Activated naive CD8-positive, alpha-beta T cell treated with anti-CD3 and anti-CD28 coated beads for 36 hours (primary cell): ENCODE data around the gene HDAC4. TPM values are rescaled to one million over a fixed set of nuclear protein-coding genes. Genes with fewer than 3 reads are reported as not detected.
"Not testable (repeated sequence)": the region's sequence is repeated elsewhere in the genome, so short reads cannot be mapped to it uniquely, and the experiment has no call there.

Experiments
- DNase-seq: peaks from one replicate; pipeline ENCODE4 v3.0.0; 2021
- H3K27ac Mint-ChIP-seq: one replicate; pipeline ENCODE4 v1.8.0; 2022; ENCODE audit warnings: mild to moderate bottlenecking, moderate library complexity, mixed read lengths
- H3K27me3 Mint-ChIP-seq: one replicate; pipeline ENCODE4 v1.8.0; 2022; ENCODE audit warnings: mild to moderate bottlenecking, mixed read lengths
- H3K36me3 Mint-ChIP-seq: one replicate; pipeline ENCODE4 v1.8.0; 2021; ENCODE audit warnings: mild to moderate bottlenecking, mixed read lengths
- H3K4me1 Mint-ChIP-seq: one replicate; pipeline ENCODE4 v1.8.0; 2021; ENCODE audit warnings: mixed read lengths
- H3K4me3 Mint-ChIP-seq: one replicate; pipeline ENCODE4 v1.8.0; 2022; ENCODE audit warnings: mild to moderate bottlenecking, moderate library complexity, mixed read lengths
- H3K9me3 Mint-ChIP-seq: one replicate; pipeline ENCODE4 v1.8.0; 2022; ENCODE audit warnings: mixed read lengths
- total RNA-seq, 2 experiments: library from RNA; stranded (reverse); gene quantifications; one replicate each; pipeline ENCODE4 v1.2.3, GENCODE V29; 2021

HDAC4 gene
- 10 to 100 TPM; 19.1 to 20.2 TPM for total RNA-seq

DNA sequence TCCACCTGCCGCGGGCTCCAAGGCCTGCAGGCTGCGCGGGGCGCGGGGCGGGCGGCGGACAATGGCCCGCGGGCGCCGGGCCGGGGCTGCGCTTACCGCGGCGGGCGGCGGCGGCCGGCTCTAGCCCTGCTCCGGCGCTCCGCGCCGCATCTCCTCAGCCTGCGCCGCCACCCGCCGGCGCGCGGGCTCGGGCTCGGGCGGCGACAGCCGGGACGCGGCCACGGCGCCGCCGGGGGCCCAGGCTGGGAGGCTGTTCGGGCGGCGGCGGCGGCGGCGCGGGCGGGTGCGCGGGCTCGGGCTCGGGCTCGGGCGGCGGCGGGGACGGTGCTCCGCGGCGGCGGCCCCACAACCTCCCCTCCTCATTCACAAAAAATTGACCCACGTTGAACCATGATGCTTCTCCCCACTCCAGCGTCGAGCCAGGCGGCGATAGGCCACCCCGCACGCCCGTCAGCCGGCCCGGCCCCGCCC is at the start of gene HDAC4:
Gene HDAC4, minus strand, starts transcription at position 425 of the 471 bp plus-strand sequence. CDS start 48,321 bp downstream, outside the sequence.
- peaks cover 14% of the 10 kb centered on the region for H3K36me3 Mint-ChIP-seq
- peak within 1 kb of the TSS; percentile 89 for H3K4me3 Mint-ChIP-seq
- no peak for DNase-seq
- peak within 1 kb of the TSS; percentile 98 for H3K27ac Mint-ChIP-seq
- peaks cover 40% of the 10 kb centered on the region for H3K4me1 Mint-ChIP-seq
- H3K27me3 Mint-ChIP-seq = peaks cover 6% of the 10 kb centered on the region
- no peaks in the 10 kb centered on the region for H3K9me3 Mint-ChIP-seq

DNA sequence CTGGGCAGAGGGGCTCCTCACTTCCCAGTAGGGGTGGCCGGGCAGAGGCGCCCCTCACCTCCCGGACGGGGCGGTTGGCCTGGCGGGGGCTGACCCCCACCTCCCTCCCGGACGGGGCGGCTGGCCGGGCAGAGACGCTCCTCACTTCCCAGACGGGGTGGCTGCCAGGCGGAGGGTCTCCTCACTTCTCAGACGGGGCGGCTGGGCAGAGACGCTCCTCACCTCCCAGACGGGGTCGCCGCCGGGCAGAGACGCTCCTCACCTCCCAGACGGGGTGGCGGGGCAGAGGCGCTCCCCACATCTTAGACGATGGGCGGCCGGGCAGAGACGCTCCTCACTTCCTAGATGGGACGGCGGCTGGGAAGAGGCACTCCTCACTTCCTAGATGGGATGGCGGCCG is 48.6 kb upstream of the HDAC4 start:
- not testable (repeated sequence) for DNase-seq, H3K4me1 Mint-ChIP-seq, H3K27ac Mint-ChIP-seq, H3K4me3 Mint-ChIP-seq, H3K36me3 Mint-ChIP-seq, H3K27me3 Mint-ChIP-seq
- peaks cover 15% of the 10 kb centered on the region for H3K9me3 Mint-ChIP-seq

DNA sequence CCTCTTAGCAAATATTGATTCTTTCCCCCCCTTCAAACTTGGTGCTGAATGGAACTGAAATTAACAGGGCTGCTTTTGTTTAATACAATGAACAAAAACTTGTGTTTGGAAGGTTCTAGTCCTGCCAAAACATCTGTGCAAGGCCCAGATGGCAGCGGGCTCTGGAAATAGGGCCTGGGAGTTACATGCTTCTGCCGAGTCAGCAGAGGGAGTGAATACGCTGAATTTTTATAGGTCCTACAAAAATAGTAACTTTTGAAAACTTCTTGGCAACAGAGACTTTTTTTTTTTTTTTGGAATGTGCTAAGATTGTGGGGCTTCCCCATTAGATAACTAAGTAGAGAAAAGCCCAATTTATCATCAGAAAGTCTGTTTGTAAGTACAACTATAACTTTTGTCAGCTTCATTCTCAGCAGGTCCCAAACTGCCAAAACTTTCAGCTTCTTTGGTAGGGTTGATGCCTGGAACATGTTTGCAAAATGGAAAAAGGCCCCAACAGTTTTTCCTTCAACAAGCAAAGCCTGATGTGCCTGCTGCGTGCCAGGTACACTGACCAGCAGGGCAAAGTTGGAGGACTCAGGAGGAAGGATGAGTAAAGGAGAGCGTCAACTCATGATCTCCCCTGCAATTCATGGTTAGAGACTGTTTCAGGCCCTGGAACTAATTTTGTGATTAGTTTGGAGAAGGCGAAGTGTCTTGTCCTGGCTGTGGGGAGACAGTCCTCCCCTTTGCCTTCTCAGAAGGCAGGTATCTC is 45.1 kb upstream of the HDAC4 start:
- DNase-seq = no peak
- H3K9me3 Mint-ChIP-seq = peaks cover 2% of the 10 kb centered on the region
- H3K4me1 Mint-ChIP-seq = peaks cover 9% of the 10 kb centered on the region
- H3K27me3 Mint-ChIP-seq = peaks cover 23% of the 10 kb centered on the region
- H3K36me3 Mint-ChIP-seq = no peaks in the 10 kb centered on the region
- H3K4me3 Mint-ChIP-seq = no peak overlapping the region
- no peak overlapping the region for H3K27ac Mint-ChIP-seq

DNA sequence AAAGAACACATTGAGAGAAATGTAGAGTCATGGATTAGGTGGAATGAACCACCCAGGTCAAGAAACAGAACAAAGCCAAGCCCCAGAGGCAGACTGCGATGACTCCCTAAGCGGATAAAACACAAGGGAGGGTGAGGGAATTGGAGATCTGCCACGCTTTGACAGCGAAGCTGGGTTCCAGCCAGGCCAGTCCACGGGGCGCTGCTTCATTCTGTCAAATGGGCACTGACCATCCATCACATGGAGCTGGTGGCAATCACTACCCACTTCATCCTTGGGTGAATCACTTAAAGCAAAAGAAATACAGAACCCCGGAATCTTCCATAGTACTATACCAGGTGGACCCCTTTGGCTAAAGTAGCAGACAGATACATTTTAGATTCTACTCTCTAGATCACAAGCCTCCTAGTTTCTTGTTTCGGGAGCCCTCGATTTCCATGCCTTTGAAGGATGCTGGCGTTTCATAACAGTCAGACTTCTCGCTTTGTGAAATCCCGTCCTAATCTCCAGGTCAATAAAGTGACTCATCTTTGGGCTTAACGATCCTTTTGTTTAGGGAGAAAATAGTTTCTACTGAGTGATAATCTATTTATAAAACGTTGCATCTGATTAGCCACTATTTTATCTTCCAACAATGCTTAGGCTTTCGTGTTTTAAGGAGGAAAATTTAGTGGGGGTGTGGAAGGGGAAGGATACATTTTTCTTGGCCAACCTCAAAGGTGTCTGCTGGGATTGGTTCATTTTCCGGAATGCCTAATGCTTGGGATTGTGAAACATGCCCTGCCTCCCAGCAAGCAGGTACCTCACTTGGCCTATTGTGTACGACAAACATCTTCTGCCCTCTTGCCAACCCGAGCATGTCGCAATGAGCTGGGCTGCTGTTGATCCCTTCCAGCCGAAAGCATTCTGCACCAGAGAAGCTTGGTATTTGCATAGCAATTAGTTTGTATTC is 44.1 kb upstream of the HDAC4 start:
- no peak for DNase-seq

DNA sequence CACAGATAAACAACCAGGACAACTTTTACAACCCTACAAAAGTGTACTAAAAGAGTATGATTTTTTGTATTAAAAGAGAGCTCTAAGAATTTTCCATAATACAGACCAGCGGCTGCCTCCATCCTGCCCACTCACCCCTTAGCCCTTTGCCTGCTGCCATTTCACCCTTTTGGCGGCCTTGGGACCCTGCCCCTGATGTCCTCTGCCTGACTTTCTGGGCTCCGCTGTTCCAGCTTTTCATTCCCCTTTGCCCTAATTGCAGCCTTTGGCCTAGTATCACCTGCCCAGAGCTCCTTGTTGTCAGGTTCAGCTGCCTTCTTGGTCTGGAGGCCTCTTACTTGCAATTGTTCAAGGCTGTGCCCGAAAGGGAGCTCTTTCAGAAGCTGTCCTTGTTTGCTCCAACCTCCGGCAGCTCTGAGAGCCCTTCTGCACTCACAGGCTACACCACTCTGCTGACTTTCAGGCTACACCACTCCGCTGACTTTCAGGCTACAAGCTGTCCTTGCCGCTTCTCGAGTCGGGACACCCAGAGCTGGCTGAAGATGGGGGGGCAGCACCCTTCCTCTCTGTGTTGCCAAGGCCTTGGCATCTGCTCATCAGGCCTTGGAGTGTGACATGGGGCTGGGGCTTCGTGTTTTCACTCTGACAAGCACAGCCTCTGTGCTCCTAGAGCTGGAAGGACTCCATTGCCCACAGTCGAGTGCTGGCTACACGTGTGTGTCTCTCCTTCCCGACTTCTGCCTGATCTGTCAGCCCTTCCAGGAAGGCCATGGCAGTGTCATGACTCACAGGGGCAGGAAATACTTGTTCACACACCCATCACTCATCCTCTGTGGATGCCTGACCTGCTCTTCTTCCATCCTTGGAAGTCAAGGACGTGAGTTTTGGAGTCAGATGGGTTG is 43.1 kb upstream of the HDAC4 start:
- Mint-ChIP-seq H3K4me1 (peaks cover 16% of the 10 kb centered on the region), H3K36me3 (no peaks in the 10 kb centered on the region), H3K4me3 (no peak overlapping the region), H3K9me3 (no peaks in the 10 kb centered on the region), H3K27ac (no peak overlapping the region), H3K27me3 (peaks cover 41% of the 10 kb centered on the region)
- DNase-seq = no peak

More for the DNA sequence above, 44.1 kb upstream of the HDAC4 start:
- no peak overlapping the region for H3K27ac Mint-ChIP-seq
- H3K36me3 Mint-ChIP-seq = no peaks in the 10 kb centered on the region
- H3K4me1 Mint-ChIP-seq = peaks cover 16% of the 10 kb centered on the region
- H3K27me3 Mint-ChIP-seq = peaks cover 32% of the 10 kb centered on the region
- no peak overlapping the region for H3K4me3 Mint-ChIP-seq
- H3K9me3 Mint-ChIP-seq = no peaks in the 10 kb centered on the region

DNA sequence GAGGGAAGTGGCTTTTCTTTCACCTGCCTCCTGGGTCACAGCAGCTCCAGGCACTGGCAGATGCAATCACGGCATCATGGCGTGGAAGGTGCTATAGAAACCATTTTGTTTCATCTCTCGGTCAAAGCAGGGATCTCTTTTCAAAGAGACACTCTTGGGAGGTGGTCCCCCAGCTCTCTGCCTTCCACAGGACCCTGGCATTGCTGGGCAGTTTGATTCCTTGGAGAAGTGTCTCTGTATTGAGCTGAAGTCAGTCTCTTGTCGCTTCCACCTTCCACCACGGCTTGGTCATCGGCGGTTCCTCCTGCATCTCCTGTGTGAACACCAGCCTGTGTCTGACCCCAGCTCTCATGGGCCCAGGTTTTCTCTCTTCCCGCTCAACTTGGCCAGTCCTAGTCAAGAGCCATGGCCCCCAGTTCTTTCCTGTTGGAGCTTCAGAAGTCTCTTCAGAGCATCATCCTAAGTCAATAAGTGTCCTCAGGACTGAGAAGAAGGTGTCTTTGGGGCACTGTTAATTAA is 42.3 kb upstream of the HDAC4 start:
- no peak overlapping the region for H3K27ac Mint-ChIP-seq
- no peak for DNase-seq
- no peaks in the 10 kb centered on the region for H3K9me3 Mint-ChIP-seq
- no peak overlapping the region for H3K4me3 Mint-ChIP-seq
- H3K4me1 Mint-ChIP-seq = peaks cover 16% of the 10 kb centered on the region
- H3K27me3 Mint-ChIP-seq = peaks cover 46% of the 10 kb centered on the region
- H3K36me3 Mint-ChIP-seq = no peaks in the 10 kb centered on the region

DNA sequence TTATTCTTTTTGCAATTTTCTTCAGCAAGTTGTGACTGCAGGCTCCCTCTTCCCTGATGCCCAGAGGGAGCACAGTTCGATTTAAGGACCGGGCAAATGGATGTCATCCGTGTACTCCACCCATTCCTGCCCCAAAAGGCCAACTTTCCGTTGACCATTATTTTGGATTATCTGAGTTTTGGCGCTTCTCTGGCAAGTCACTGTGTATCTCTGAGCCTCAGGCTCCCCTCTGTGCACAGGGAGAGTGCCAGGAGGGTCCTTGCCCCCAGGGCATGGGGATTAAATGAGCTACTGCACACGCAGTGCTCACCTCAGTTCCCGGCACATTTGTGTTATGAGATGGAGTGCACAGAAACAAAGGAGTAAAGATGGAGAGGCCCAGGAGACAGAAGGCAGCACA is 41.4 kb upstream of the HDAC4 start:
- no peak overlapping the region for H3K4me3 Mint-ChIP-seq
- DNase-seq = no peak
- H3K36me3 Mint-ChIP-seq = no peaks in the 10 kb centered on the region
- peaks cover 16% of the 10 kb centered on the region for H3K4me1 Mint-ChIP-seq
- H3K27me3 Mint-ChIP-seq = peaks cover 46% of the 10 kb centered on the region
- no peak overlapping the region for H3K27ac Mint-ChIP-seq
- no peaks in the 10 kb centered on the region for H3K9me3 Mint-ChIP-seq

DNA sequence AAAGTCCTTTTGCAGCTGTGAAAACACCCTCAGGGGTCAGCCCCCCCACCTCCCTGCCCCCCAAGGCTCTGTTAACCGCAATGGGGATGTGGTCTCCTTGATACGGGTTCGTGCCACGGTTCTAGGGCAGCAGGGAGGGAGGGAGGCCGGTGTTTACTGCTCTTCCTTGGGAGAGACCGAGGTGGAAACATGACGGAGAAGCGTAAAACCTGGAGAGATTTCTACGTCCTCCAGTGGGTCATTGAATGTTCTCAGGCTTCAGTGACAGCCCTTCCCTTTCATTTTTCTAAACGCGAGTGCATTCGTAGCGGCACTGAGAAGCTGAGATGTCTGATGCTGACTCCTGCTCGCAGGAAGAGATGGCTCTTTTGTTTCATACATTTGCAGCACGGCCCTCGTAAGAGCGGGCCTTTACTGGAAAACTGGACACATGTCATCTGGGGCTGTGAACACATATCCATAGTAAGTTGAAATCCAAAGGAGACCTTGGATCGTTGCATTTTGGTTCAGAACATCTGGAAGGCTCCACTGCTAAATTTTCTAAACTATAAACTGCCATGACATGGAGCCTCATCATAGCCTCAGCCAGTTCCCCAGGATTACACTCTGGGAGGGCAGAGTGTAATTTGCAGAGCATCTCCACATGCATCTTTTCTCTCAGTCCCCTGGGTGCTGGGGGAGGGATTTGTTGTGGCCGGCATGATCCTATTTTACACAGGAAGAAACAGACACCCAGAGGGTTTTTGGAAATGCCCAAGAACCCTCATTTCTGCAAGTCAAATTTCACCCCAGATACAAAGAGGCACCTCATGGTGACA is 40.6 kb upstream of the HDAC4 start:
- Mint-ChIP-seq H3K9me3 (no peaks in the 10 kb centered on the region), H3K36me3 (no peaks in the 10 kb centered on the region), H3K27ac (no peak overlapping the region), H3K4me3 (peak overlapping the region; percentile 58), H3K27me3 (peaks cover 46% of the 10 kb centered on the region), H3K4me1 (peaks cover 16% of the 10 kb centered on the region)
- no peak for DNase-seq

DNA sequence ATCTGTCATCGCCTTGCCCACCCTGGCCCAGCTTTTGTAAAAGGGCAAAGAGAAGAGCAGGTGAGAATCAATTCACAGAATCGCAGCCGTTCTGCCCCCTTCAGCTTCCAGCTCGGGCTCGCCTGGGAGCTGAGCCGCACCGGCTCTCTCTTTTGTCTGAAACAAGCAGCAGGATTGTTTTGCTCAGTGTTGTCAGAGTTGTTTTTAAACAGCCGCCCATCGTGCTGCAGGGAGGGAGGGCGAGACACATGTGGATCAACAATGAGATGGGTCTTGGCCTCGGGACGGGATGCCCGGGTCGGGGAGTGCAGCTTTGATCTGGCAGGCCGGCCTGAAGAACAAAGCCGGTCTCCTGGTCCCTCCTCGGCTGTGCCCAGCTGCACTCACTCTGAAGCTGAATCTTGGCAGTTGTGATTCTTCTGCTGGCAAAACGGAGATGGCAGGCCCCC is 39.7 kb upstream of the HDAC4 start:
- Mint-ChIP-seq H3K9me3 (no peaks in the 10 kb centered on the region), H3K36me3 (no peaks in the 10 kb centered on the region), H3K27ac (no peak overlapping the region), H3K4me1 (peaks cover 16% of the 10 kb centered on the region), H3K27me3 (peaks cover 46% of the 10 kb centered on the region), H3K4me3 (peak overlapping the region; percentile 58)
- DNase-seq = no peak

DNA sequence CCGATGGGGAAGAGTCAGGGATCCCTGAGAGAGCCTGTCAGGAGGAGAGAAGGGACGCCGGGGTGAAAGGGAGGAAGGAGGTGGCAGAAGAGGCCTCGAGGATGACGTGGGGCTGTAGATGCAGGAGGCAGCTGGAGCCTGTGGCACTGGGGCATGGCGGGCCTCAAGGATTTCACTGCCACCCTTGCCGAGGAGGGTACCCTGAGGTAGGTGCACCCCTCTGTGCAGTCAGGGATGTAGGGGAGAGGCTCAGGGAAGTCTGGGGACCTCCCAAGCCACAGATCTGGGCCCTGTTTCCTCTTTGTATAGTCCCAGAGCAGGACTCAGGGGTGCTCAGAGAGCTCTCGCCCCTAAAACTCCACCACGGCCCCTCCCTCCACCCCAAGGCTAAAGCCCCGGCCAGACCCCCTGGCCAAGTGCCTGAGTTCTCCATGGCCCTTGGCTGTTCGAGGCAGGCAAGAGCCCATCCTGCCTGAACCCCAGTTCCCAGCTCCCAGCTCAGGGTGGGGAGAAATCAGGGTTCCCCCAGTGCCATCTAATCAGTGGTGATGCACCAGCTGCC is 39.0 kb upstream of the HDAC4 start:
- Mint-ChIP-seq H3K4me3 (no peak overlapping the region), H3K4me1 (peaks cover 16% of the 10 kb centered on the region), H3K9me3 (no peaks in the 10 kb centered on the region), H3K27ac (no peak overlapping the region), H3K27me3 (peaks cover 46% of the 10 kb centered on the region), H3K36me3 (no peaks in the 10 kb centered on the region)
- DNase-seq = no peak

DNA sequence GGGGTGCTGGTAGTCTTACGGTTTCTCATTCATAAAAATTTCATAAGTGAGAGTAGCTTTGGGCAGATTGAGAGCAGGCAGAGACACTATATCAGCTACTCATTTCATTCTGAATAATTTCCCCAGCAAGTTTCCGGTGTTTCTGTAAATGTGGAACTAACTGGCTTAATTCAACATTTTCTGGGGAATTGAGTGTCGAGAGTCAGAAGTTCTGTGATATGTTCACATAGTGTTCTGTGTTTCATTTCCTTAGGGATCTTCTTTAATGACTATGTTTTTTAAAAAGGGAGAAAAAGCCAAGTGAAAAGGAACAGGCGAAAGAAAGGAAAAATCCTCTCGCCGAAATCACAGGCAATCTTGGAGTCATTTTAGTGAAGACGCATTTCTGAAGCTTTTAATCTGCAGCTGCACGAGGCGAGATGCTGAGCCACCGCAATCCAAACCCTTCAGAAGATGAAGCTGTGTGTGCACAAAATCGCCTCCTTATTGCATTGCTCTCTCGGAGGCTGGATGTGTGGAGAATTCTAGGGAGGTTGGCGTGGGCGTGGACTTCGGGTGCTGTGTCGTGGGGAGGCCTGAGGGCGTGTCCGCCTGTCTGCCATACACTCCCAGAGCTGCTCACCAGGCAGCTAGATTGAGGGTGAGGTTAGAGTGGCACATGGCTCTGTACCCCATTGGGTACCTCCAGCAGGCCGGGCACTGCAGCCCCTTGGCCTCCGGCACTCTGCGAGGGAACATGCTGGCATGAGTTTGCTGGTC is 38.4 kb upstream of the HDAC4 start:
- Mint-ChIP-seq H3K36me3 (no peaks in the 10 kb centered on the region), H3K27ac (no peak overlapping the region), H3K4me3 (no peak overlapping the region), H3K27me3 (peaks cover 46% of the 10 kb centered on the region), H3K9me3 (no peaks in the 10 kb centered on the region), H3K4me1 (peaks cover 16% of the 10 kb centered on the region)
- no peak for DNase-seq

DNA sequence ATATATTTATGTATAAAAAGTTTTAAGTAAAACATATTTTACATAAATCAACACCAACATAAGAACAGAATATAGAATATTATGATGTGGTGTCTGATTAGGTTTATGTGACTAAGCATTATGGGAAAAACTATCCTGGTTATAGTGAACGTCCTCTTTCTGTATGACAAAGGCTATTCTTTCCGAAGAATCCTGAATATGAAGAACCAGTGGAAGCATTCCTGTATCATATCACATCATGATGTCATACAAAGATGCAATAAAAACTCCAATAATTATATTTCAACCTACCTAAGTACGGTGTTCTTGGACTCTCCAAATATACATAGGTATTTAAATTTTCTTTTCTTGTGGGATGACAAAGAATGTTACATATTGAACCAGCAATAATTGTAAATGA is 37.5 kb upstream of the HDAC4 start:
- no peak for DNase-seq
- Mint-ChIP-seq H3K9me3 (peaks cover 4% of the 10 kb centered on the region), H3K27ac (no peak overlapping the region), H3K4me3 (no peak overlapping the region), H3K4me1 (peaks cover 20% of the 10 kb centered on the region), H3K36me3 (peaks cover 2% of the 10 kb centered on the region), H3K27me3 (peaks cover 44% of the 10 kb centered on the region)
